Ishikawa (cell line): ENCODE results near the gene GRIN2A.

ENCODE experiments used
- CEBPB ChIP-seq: IDR thresholded peaks from 2 replicates; pipeline ENCODE4 v1.6.1; 2012
- EGR1 ChIP-seq: IDR thresholded peaks from 2 replicates; pipeline ENCODE4 v1.6.1; 2012
- EP300 ChIP-seq: IDR thresholded peaks from 2 replicates; pipeline ENCODE4 v1.6.1; 2012; ENCODE audit warnings: borderline replicate concordance
- FOXM1 ChIP-seq: IDR thresholded peaks from 2 replicates; pipeline ENCODE4 v1.6.1; 2012; ENCODE audit warnings: low read depth, borderline replicate concordance
- RAD21 ChIP-seq: IDR thresholded peaks from 2 replicates; pipeline ENCODE4 v1.6.1; 2012; ENCODE audit warnings: low read depth
- TAF1 ChIP-seq: IDR thresholded peaks from 2 replicates; pipeline ENCODE4 v1.6.1; 2012; ENCODE audit warnings: low read depth, mild to moderate bottlenecking
- TCF12 ChIP-seq: IDR thresholded peaks from 2 replicates; pipeline ENCODE4 v1.6.1; 2012; ENCODE audit warnings: low read depth
- YY1 ChIP-seq: IDR thresholded peaks from 2 replicates; pipeline ENCODE4 v1.6.1; 2012; ENCODE audit warnings: low read depth
- TF ChIP-seq, protein P1 (sequence below): IDR thresholded peaks from 2 replicates; pipeline ENCODE4 v1.6.1; 2012; ENCODE audit warnings: low read depth, mild to moderate bottlenecking
- TF ChIP-seq, protein P2 (sequence below): IDR thresholded peaks from 2 replicates; pipeline ENCODE4 v1.6.1; 2012
- TF ChIP-seq, protein P3 (sequence below): IDR thresholded peaks from 2 replicates; pipeline ENCODE4 v1.6.1; 2012

DNA sequence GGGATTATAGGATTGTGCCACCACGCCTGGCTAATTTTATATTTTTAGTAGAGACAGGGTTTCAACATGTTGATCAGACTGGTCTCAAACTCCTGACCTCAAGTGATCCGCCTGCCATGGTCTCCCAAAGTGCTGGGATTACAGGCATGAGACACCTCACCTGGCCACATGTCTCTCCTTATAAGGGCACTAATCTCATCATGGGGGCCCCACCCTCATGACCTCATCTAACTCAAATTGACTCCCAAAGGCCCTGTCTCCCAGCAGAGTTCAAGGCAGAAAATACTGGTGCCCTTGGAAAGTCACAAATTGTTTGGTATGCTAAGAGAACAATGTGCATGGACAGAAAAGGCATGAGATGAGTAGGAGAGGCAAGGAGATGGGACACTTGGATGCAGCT is 49.3 kb upstream of the GRIN2A start:
- no peak for TF ChIP-seq EP300
- TF ChIP-seq, protein P1, sequence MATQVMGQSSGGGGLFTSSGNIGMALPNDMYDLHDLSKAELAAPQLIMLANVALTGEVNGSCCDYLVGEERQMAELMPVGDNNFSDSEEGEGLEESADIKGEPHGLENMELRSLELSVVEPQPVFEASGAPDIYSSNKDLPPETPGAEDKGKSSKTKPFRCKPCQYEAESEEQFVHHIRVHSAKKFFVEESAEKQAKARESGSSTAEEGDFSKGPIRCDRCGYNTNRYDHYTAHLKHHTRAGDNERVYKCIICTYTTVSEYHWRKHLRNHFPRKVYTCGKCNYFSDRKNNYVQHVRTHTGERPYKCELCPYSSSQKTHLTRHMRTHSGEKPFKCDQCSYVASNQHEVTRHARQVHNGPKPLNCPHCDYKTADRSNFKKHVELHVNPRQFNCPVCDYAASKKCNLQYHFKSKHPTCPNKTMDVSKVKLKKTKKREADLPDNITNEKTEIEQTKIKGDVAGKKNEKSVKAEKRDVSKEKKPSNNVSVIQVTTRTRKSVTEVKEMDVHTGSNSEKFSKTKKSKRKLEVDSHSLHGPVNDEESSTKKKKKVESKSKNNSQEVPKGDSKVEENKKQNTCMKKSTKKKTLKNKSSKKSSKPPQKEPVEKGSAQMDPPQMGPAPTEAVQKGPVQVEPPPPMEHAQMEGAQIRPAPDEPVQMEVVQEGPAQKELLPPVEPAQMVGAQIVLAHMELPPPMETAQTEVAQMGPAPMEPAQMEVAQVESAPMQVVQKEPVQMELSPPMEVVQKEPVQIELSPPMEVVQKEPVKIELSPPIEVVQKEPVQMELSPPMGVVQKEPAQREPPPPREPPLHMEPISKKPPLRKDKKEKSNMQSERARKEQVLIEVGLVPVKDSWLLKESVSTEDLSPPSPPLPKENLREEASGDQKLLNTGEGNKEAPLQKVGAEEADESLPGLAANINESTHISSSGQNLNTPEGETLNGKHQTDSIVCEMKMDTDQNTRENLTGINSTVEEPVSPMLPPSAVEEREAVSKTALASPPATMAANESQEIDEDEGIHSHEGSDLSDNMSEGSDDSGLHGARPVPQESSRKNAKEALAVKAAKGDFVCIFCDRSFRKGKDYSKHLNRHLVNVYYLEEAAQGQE, result no peak
- TF ChIP-seq EGR1, result no peak
- TF ChIP-seq FOXM1, result no peak
- TF ChIP-seq RAD21, result no peak
- TF ChIP-seq TCF12, result no peak
- TF ChIP-seq, protein P2, sequence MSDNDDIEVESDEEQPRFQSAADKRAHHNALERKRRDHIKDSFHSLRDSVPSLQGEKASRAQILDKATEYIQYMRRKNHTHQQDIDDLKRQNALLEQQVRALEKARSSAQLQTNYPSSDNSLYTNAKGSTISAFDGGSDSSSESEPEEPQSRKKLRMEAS, result no peak
- TF ChIP-seq, protein P3, sequence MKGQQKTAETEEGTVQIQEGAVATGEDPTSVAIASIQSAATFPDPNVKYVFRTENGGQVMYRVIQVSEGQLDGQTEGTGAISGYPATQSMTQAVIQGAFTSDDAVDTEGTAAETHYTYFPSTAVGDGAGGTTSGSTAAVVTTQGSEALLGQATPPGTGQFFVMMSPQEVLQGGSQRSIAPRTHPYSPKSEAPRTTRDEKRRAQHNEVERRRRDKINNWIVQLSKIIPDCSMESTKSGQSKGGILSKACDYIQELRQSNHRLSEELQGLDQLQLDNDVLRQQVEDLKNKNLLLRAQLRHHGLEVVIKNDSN, result no peak
- TF ChIP-seq CEBPB, result no peak
- TF ChIP-seq TAF1, result no peak
- no peak for TF ChIP-seq YY1
